HG02571 (cell line): ENCODE results near the gene DNMT1.

Source experiments
- ATAC-seq: cut with Tn5 transposase; IDR thresholded peaks from one replicate; pipeline ENCODE4 v1.9.1; 2021; ENCODE audit warnings: mild to moderate bottlenecking, moderate library complexity; ENCODE audit not compliant: unreplicated experiment

Gene DNMT1

GRCh38 chr19:10142701-10143375 lies 51.9 kb downstream of the DNMT1 start:
- no peak for ATAC-seq

GRCh38 chr19:10141973-10142372 lies 52.8 kb downstream of the DNMT1 start:
- no peak for ATAC-seq

DNA sequence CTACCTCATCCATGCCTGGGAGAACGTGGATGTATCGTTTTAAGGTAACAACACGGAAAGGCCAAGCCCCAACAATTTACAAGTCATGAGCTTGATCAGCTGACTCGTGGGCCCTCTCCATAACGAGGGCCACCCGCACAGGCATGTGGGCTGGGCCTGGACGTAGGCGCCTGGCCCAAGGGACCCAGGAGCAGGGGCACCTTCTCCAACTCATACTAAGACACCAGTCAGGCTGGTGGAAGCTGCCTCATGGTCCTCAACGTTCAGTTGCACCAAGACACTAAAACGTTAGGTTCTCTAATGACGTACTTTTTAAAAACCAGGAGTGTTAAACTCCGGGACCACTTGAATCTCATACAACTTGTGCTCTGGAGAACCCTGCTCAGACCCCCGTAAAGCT lies 53.3 kb downstream of the DNMT1 start:
- no peak for ATAC-seq

DNA sequence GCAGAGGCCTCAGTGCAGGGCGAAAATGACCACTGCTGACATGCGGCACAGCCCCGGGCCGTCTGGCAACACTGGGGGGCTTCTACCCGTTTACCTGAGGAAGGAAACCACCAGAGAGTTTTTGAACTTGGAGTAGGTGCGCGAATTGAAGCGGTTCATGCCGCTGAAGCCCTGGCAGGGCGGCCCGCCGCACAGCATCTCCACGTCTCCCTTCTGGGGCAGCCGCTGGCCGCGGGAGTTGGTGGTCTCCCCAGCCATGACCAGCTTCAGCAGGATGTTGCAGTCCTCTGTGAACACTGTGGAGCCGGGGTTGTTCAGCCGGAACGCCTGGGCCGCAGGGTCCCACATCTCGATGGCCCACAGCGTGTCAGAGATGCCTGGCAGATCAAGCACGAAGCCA lies 54.8 kb downstream of the DNMT1 start:
- ATAC-seq = no peak

DNA sequence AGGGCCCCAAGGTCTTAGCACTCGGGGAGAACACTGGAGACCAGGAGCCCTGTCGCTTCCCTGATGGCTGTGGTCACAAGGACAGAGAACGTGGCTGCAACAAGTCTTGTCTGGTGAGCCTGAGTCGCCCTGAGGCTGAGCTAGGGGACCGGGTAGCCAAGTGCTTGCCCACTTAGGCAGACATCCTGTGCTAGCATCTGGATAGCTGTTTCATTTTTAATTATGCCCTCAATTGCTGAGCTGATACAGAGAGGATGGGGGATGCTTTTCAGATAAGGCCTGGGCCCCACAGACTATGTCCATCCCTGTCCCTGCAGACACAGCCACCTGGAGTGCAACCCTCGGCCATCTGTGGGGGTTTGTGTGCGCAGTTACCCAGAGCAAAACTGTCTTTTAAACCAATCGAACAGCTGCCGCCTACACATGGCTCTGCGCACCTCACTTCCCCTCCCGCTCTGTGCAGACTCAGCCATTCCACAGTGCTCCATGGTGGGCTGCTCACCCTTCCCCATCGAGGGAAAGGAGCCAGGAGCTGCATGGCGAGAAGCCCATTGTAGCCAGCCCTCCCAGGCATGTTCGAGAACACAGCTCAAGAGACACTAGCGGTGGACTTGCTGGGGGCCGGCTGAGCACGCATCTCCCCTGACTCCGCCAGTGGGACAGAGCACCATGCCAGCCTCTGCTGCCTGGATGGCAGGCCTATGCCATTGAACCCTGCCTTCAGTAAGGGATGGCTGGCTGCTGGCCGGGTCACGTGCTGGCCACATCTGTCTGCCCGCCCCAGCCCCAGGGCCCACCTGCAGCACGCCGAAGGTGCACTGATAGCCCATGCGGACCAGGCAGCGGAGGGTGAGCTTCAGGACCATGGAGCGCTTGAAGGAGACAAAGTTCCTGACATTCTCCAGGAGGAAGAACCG lies 55.6 kb downstream of the DNMT1 start:
- ATAC-seq = no peak

GRCh38 chr19:10137751-10138682 lies 56.7 kb downstream of the DNMT1 start:
- ATAC-seq = no peak

DNA sequence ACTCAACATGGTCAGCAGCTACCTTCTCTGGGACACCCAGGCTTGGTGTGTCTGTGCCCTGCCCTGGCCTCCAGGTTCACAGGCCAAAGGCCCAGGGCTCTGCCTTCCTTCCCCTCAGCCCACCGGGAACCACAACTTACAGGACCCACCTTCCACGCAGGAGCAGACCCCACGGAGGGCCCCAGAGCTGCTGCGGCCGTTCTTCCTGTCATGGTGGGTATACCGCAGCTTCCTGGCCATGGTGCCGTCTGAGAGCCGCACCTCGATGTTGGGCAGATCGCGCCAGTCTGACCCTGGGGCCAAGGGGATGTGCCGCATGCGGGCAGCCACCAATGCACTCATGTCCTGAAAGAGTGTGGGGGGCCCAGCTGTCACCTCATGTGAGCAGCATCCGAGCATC lies 57.8 kb downstream of the DNMT1 start:
- no peak for ATAC-seq

DNA sequence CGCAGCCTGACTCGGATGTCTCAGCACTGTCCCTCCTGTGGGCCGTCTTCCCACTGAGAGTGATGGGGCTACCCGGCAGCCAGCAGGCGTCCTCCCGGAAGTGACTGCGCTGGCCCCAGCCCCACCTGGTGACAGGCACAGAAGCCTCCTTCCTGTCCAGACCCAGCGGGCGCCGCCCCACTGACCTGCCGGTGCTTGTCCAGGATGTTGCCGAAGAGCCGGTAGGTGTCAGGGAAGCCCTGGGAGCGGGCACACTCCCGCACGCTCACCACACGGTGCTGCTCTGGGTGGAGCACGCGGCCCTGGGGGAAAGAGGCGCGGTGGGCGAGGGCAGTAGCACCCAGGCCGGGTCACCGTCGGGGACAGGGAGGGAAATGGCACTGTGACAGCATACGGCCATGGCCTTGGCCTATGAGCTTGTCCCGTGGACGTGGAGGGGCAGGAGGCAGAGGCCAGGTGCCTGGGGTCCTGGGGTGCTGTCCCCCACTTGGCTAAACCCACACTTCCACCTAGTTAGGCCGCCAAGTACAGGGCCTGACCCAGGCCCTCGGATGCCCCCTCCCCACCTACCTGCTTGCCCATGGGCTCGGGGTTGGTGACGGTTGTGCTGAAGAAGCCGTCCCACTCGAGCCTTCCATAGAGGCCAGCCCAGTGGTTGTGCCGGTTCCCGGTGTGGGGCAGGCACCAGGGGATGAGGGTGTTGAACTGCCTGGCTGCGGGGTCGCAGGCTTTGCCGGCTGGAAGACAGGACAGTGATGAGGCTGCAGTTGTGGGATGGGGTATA lies 59.0 kb downstream of the DNMT1 start:
- no peak for ATAC-seq

GRCh38 chr19:10134040-10134439 lies 60.7 kb downstream of the DNMT1 start:
- ATAC-seq = no peak

- ATAC-seq = no peak
Observed at GRCh38 chr19:10133596-10133995, 61.2 kb downstream of the DNMT1 start.

GRCh38 chr19:10132905-10133304 lies 61.8 kb downstream of the DNMT1 start:
- no peak for ATAC-seq

GRCh38 chr19:10126213-10126639 lies 68.5 kb downstream of the DNMT1 start:
- no peak for ATAC-seq

GRCh38 chr19:10124429-10124828 lies 70.3 kb downstream of the DNMT1 start:
- no peak for ATAC-seq

DNA sequence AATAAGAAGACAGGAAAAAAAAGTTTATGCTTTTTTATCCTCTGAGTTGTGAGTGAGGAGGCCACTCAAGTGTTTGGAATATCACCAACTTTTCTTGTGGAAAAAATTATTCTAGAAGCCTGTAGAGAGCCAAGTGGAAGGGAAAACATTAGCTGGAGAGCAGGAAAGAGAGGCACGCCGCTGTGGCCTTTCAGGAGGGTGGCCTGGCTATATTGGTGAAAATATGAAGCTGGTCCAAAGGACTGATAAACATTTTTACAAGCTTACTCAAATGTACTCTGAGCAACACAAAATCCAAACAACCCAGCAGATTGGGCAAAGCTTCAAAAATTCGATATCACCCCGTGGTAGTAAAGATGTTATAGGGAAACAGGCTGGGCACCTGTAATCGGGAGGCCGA lies 72.7 kb downstream of the DNMT1 start:
- no peak for ATAC-seq

DNA sequence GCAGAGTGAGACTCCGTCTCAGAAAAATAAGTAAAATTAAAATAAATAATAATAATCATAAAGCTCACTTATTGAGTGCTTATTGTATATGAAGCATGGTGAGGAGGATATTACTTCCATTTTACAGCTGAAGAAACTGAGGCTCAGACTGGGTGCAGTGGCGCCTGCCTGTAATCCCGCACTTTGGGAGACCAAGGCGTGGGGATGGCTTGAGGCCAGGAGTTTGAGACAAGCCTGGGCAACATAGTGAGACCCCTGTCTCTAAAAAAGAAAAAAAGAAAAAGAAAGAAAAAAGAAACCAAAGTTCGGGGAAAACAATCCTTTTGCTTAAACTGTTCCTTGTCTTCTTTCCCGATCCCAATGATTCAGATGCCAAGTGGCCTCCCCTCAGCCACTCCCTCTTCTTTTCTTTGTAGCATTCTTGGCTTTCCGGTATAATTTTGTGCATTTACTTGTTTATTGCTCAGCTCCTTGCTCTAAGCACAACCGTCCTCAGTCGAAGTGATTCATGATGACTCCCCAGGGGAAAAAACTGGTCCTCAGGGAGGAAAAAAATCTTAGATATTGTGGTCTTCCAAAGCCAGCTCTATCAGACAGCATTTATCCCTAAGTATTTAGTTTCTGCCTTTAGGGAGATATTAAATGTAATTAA lies 74.1 kb downstream of the DNMT1 start:
- no peak for ATAC-seq

DNA sequence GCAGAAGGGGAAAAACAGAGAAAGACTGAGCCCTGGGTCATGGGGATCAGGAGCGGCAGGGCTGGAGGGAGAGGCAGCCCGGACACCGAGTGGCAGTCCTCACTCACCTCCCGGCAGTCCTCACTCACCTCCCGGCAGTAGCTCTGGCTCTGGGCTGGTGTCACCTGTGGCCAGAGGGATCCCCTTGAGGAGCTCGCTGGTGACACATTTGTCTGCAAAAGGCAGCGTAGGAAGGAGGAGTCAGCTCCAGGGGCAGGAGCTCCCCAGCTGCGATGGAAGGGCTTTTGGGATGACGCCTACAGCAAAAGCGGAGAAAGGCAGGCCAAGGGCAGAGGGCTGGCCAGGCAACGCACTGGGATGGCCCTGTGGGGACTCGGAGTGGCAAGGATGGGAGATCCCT lies 75.8 kb downstream of the DNMT1 start:
- no peak for ATAC-seq

DNA sequence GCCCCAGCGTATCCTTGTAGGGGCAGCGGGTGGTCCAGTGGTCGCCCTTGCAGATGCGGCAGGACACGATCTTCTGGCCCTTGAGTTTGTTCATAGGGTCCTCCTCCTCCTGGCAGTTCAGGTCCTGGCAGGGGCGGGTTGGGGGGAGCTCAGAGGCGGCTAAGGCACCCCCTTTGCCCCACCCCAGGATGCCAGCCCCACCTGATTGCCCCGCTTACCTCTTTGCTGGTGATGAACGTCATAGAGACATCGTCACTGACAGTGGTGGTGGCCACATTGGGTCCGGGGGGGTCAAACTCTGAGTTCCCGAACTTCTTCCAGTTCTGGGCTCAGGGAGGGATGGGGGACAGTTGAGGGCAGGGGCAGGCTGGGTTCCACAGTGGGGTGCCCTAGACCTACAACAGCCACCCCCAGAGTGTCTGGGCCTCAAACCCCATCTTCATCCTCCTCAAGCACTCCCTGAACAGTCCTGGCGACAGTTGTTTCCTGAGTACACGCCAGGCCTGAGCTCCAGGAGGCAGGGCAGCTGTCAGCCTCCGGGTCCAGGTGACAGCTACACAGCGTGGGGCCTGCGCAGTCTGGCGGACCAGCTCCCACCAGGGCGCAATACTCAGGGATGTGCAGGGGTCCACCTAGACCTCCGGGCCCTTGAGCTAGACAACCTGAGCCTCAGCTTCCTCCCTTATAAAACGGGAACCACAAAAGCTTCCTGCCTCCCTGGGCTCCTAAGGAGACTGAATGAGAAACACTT lies 77.7 kb downstream of the DNMT1 start:
- no peak for ATAC-seq

GRCh38 chr19:10116085-10116865 lies 78.5 kb downstream of the DNMT1 start:
- no peak for ATAC-seq
